NB4 (cell line): Measurements from ENCODE around the gene CRYGD.
A peak's percentile ranks its signal among the peaks of the same experiment; 100 is the strongest.

Experiments used
- DNase-seq: peaks from one replicate; pipeline ENCODE4 v3.0.0; 2010; ENCODE audit warnings: low read depth
- H3K4me3 ChIP-seq: one replicate; pipeline ENCODE4 v1.5.1; 2011; ENCODE audit warnings: mild to moderate bottlenecking, low read depth, low read length, moderate library complexity
- CTCF ChIP-seq: IDR thresholded peaks from one replicate; pipeline ENCODE4 v1.5.1; 2012; ENCODE audit warnings: low read depth, low read length
- MAX ChIP-seq: IDR thresholded peaks from 2 replicates; pipeline ENCODE4 v1.6.1; 2011; ENCODE audit warnings: low read depth, low read length
- MYC ChIP-seq: IDR thresholded peaks from 2 replicates; pipeline ENCODE4 v1.6.1; 2011; ENCODE audit warnings: low read depth, low read length
- POLR2A ChIP-seq: IDR thresholded peaks from 2 replicates; pipeline ENCODE4 v1.6.1; 2011; ENCODE audit warnings: mild to moderate bottlenecking; ENCODE audit not compliant: insufficient read length; ENCODE audit errors: extremely low read depth

The CRYGD gene

GRCh38 chr2:208096080-208096479 is 28.2 kb downstream of the CRYGD start:
- DNase-seq, result no peak
- TF ChIP-seq CTCF (no peak), POLR2A (no peak), MAX (no peak), MYC (no peak)

DNA sequence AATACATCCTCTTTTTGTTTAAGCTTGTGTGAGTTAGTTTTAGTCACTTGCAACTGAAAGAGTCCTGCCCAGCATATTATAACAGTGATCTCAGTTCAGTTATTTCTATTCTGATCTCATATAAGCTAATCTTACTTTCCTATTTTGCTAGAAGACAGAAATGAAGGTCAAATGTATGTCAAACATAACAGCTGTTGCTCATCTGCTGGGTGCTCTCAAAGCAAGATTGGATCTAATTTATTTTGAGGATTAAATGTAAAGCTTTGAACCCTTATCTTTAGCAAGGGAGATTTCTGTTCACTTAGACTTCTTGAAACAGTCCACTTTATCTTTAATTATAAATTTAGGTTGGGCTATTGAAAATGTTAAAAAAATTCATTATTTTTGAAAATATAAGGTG is 31.2 kb downstream of the CRYGD start:
- DNase-seq, result no peak
- TF ChIP-seq MYC, result no peak
- no peak for TF ChIP-seq MAX
- TF ChIP-seq POLR2A, result no peak
- TF ChIP-seq CTCF, result no peak
- no peak overlapping the region for H3K4me3 ChIP-seq

More at GRCh38 chr2:208096080-208096479, 28.2 kb downstream of the CRYGD start:
- no peak overlapping the region for H3K4me3 ChIP-seq

- no peak for DNase-seq
Observed at GRCh38 chr2:208092093-208092832, 32.1 kb downstream of the CRYGD start.

GRCh38 chr2:208090420-208090819 is 33.9 kb downstream of the CRYGD start:
- H3K4me3 ChIP-seq, result no peak overlapping the region
- TF ChIP-seq MAX (no peak), MYC (no peak), CTCF (no peak), POLR2A (no peak)
- no peak for DNase-seq

More at GRCh38 chr2:208092093-208092832, 32.1 kb downstream of the CRYGD start:
- H3K4me3 ChIP-seq, result no peak overlapping the region
- TF ChIP-seq CTCF (no peak), MYC (no peak)

GRCh38 chr2:208086029-208086428 is 38.3 kb downstream of the CRYGD start:
- H3K4me3 ChIP-seq, result no peak overlapping the region
- TF ChIP-seq MAX, result no peak
- TF ChIP-seq CTCF, result no peak
- no peak for TF ChIP-seq MYC
- no peak for TF ChIP-seq POLR2A
- peak; percentile 46 for DNase-seq
